IMR-90 (cell line): ENCODE results near the gene NKAIN2. TPM values are rescaled to one million over a fixed set of nuclear protein-coding genes. Genes with fewer than 3 reads are reported as not detected.

Experiments
- ATAC-seq: fragments of 200-7000 bp; cut with Tn5 transposase; 2 replicates; pipeline ENCODE4 v1.9.1; 2020; ENCODE audit warnings: low read depth, mild to moderate bottlenecking, moderate library complexity
- BruUV-seq: library from RNA; stranded (reverse); fragments of 400-500 nt; replicated peaks from 2 replicates; lab custom pipeline; 2021; lab: Mats Ljungman, UMichigan
- CTCF ChIA-PET: fragments of 300-600 bp; formaldehyde crosslinking; extraction: SDS; loops from one replicate; lab custom pipeline; 2021; ENCODE audit warnings: antibody characterized with exemption; lab: Yijun Ruan, JAX
- POLR2A ChIA-PET: fragments of 300-600 bp; sonication (Branson Sonifier 250); formaldehyde crosslinking; loops from one replicate; lab custom pipeline; 2022; ENCODE audit warnings: antibody characterized with exemption; ENCODE audit not compliant: unreplicated experiment; lab: Charles Lee
- DNase-seq: peaks from one replicate; pipeline ENCODE4 v3.0.0; 2013
- H2AFZ ChIP-seq: replicated peaks from 2 replicates; pipeline ENCODE3; 2013; ENCODE audit warnings: low read length, mild to moderate bottlenecking; ENCODE audit not compliant: poor library complexity
- H2AK5ac ChIP-seq: 2 replicates; pipeline ENCODE4 v1.6.1; 2013; ENCODE audit warnings: low read depth, low read length, inconsistent platforms
- H2AK9ac ChIP-seq: replicated peaks from 2 replicates; pipeline ENCODE3; 2013; ENCODE audit warnings: mild to moderate bottlenecking, low read depth, low read length, moderate library complexity; ENCODE audit not compliant: poor library complexity
- H2BK120ac ChIP-seq: 2 replicates; pipeline ENCODE4 v1.6.1; 2013; ENCODE audit warnings: low read depth, low read length, inconsistent platforms
- H2BK15ac ChIP-seq: 3 replicates; pipeline ENCODE4 v1.6.1; 2013; ENCODE audit warnings: low read depth, low read length, inconsistent platforms
- H2BK20ac ChIP-seq: 2 replicates; pipeline ENCODE4 v1.6.1; 2013; ENCODE audit warnings: low read depth, mild to moderate bottlenecking, inconsistent platforms, low read length, moderate library complexity
- H2BK5ac ChIP-seq: 2 replicates; pipeline ENCODE4 v1.6.1; 2013; ENCODE audit warnings: mild to moderate bottlenecking, low read depth, low read length, inconsistent platforms; ENCODE audit not compliant: poor library complexity, severe bottlenecking
- H3K14ac ChIP-seq: replicated peaks from 2 replicates; pipeline ENCODE4 v1.6.1; 2013; ENCODE audit warnings: low read depth, low read length, inconsistent platforms
- H3K18ac ChIP-seq: 2 replicates; pipeline ENCODE4 v1.6.1; 2013; ENCODE audit warnings: low read depth, low read length, control low read depth
- H3K23ac ChIP-seq: 2 replicates; pipeline ENCODE4 v1.6.1; 2013; ENCODE audit warnings: low read depth, low read length, inconsistent platforms
- H3K27ac ChIP-seq: 2 replicates; pipeline ENCODE4 v1.5.1; 2013; ENCODE audit warnings: mild to moderate bottlenecking, control low read depth, low read length; ENCODE audit not compliant: insufficient read depth
- H3K27me3 ChIP-seq: 2 replicates; pipeline ENCODE4 v1.6.1; 2013; ENCODE audit warnings: low read length; ENCODE audit not compliant: control insufficient read depth, insufficient read depth
- H3K36me3 ChIP-seq: 2 replicates; pipeline ENCODE4 v1.6.1; 2013; ENCODE audit warnings: low read length, mixed read lengths; ENCODE audit not compliant: control insufficient read depth, insufficient read depth
- H3K4ac ChIP-seq: 2 replicates; pipeline ENCODE4 v1.6.1; 2013; ENCODE audit warnings: low read depth, low read length, inconsistent platforms
- H3K4me1 ChIP-seq: 2 replicates; pipeline ENCODE4 v1.6.1; 2013; ENCODE audit warnings: low read length, mixed read lengths; ENCODE audit not compliant: control insufficient read depth, insufficient read depth
- H3K4me2 ChIP-seq: 2 replicates; pipeline ENCODE4 v1.6.1; 2013; ENCODE audit warnings: low read depth, mild to moderate bottlenecking, control low read depth, low read length, moderate library complexity
- H3K4me3 ChIP-seq: 2 replicates; pipeline ENCODE4 v1.5.1; 2013; ENCODE audit warnings: low read depth, mild to moderate bottlenecking, control low read depth, low read length, moderate library complexity; ENCODE audit not compliant: insufficient read depth
- H3K56ac ChIP-seq: 2 replicates; pipeline ENCODE4 v1.6.1; 2013; ENCODE audit warnings: low read length, inconsistent platforms; ENCODE audit not compliant: insufficient read depth; ENCODE audit errors: extremely low read depth
- H3K79me1 ChIP-seq, 2 experiments: 2 replicates each; pipeline ENCODE4 v1.6.1; 2013; ENCODE audit warnings: low read length in 2 of 2, inconsistent platforms in 1 of 2, low read depth in 1 of 2
- H3K9ac ChIP-seq: 2 replicates; pipeline ENCODE4 v1.6.1; 2013; ENCODE audit warnings: low read depth, low read length, control low read depth
- H3K9me1 ChIP-seq: 2 replicates; pipeline ENCODE4 v1.6.1; 2013; ENCODE audit warnings: low read length, inconsistent platforms; ENCODE audit not compliant: insufficient read depth
- H3K9me3 ChIP-seq: 2 replicates; pipeline ENCODE4 v1.6.1; 2013; ENCODE audit warnings: low read length; ENCODE audit not compliant: control insufficient read depth, insufficient read depth
- H4K20me1 ChIP-seq: 2 replicates; pipeline ENCODE4 v1.6.1; 2013; ENCODE audit warnings: low read length, inconsistent platforms; ENCODE audit not compliant: insufficient read depth
- H4K5ac ChIP-seq: 2 replicates; pipeline ENCODE4 v1.6.1; 2013; ENCODE audit warnings: mild to moderate bottlenecking, low read depth, low read length, control low read depth
- H4K8ac ChIP-seq, 2 experiments: 2 replicates each; pipeline ENCODE4 v1.6.1; 2013; ENCODE audit warnings: low read depth in 2 of 2, low read length in 2 of 2, control low read depth in 1 of 2, inconsistent platforms in 1 of 2
- H4K91ac ChIP-seq: 2 replicates; pipeline ENCODE4 v1.6.1; 2013; ENCODE audit warnings: low read depth, low read length, inconsistent platforms; ENCODE audit not compliant: insufficient read depth
- CEBPB ChIP-seq: IDR thresholded peaks from 2 replicates; pipeline ENCODE4 v1.6.1; 2012; ENCODE audit warnings: low read depth, low read length, improper control_type of control experiment
- CHD1 ChIP-seq: IDR thresholded peaks from 2 replicates; pipeline ENCODE4 v1.6.1; 2012; ENCODE audit warnings: low read depth, low read length, improper control_type of control experiment
- FOS ChIP-seq: fragments of 150-350 bp; IDR thresholded peaks from 2 replicates; pipeline ENCODE4 v1.6.1; 2016; ENCODE audit warnings: low read depth, low read length
- MAFK ChIP-seq: IDR thresholded peaks from 2 replicates; pipeline ENCODE4 v1.6.1; 2012; ENCODE audit warnings: low read depth, low read length, improper control_type of control experiment
- MAZ ChIP-seq: IDR thresholded peaks from 2 replicates; pipeline ENCODE4 v1.6.1; 2012; ENCODE audit warnings: low read depth, mild to moderate bottlenecking, low read length, improper control_type of control experiment, moderate library complexity, borderline replicate concordance
- MXI1 ChIP-seq: IDR thresholded peaks from 2 replicates; pipeline ENCODE4 v1.6.1; 2012; ENCODE audit warnings: low read depth, mild to moderate bottlenecking, low read length, moderate library complexity, borderline replicate concordance
- NFE2L2 ChIP-seq: fragments of 150-350 bp; IDR thresholded peaks from 2 replicates; pipeline ENCODE4 v1.6.1; 2016; ENCODE audit warnings: low read depth, mild to moderate bottlenecking, low read length
- SMC3 ChIP-seq: fragments of 150-350 bp; IDR thresholded peaks from 2 replicates; pipeline ENCODE4 v1.6.1; 2016; ENCODE audit warnings: low read depth, mild to moderate bottlenecking, antibody characterized with exemption, low read length, moderate library complexity
- WGBS, 2 experiments: methylation state at CpG; one replicate each; pipeline versions ENCODE4 v1.1.5 to v1.1.7; 2013; ENCODE audit warnings: missing lambda C conversion rate in 2 of 2; ENCODE audit not compliant: insufficient read length in 1 of 2; ENCODE audit errors: extremely low coverage in 2 of 2; 5-methylcytosine and 5-hydroxymethylcytosine counted together
- dilution Hi-C: fragments of 300-500 bp; cut with HindIII; formaldehyde crosslinking; loops from one replicate; pipeline ENCODE4 v1.14.3; 2018; ENCODE audit warnings: low sequenced_read_pairs; ENCODE audit not compliant: unreplicated experiment
- in situ Hi-C: fragments of 300-500 bp; cut with MboI; formaldehyde crosslinking; loops from 3 replicates; pipeline ENCODE4 v1.14.3; 2019; ENCODE audit warnings: low sequenced_read_pairs, inconsistent platforms, mixed read lengths
- intact Hi-C: fragments of 100-400 bp; cut with micrococcal nuclease; formaldehyde crosslinking; loops from 2 replicates; pipeline ENCODE4 v1.10.0; 2022
- polyA plus RNA-seq, 3 experiments: library from polyadenylated mRNA; depleted of rRNA; stranded (reverse); fragments of >200 nt; gene quantifications; 2 replicates each; pipeline ENCODE4 v1.2.3, GENCODE V29; 2012; ENCODE audit warnings: low replicate concordance in 1 of 3
- total RNA-seq: library from RNA; depleted of rRNA; stranded (reverse); fragments of >200 nt; gene quantifications from 2 replicates; pipeline ENCODE4 v1.2.3, GENCODE V29; 2012
- TF ChIP-seq, protein P1 (sequence below): fragments of 150-350 bp; IDR thresholded peaks from 2 replicates; pipeline ENCODE4 v1.6.1; 2016; ENCODE audit warnings: low read depth, mild to moderate bottlenecking, low read length, moderate library complexity, borderline replicate concordance
- TF ChIP-seq, protein P2 (sequence below): conservative IDR thresholded peaks from 2 replicates; pipeline ENCODE4 v1.5.1; 2012; ENCODE audit warnings: mild to moderate bottlenecking, low read depth, low read length, improper control_type of control experiment

The NKAIN2 gene
- total and polyA plus RNA-seq, 2 of the 4 experiments (the other 2 are of a cell fraction), result not detected

- no peak for TF ChIP-seq SMC3
These were observed 535 bp downstream of the NKAIN2 start (continued) for GRCh38 chr6:123804014-123804786.

DNA sequence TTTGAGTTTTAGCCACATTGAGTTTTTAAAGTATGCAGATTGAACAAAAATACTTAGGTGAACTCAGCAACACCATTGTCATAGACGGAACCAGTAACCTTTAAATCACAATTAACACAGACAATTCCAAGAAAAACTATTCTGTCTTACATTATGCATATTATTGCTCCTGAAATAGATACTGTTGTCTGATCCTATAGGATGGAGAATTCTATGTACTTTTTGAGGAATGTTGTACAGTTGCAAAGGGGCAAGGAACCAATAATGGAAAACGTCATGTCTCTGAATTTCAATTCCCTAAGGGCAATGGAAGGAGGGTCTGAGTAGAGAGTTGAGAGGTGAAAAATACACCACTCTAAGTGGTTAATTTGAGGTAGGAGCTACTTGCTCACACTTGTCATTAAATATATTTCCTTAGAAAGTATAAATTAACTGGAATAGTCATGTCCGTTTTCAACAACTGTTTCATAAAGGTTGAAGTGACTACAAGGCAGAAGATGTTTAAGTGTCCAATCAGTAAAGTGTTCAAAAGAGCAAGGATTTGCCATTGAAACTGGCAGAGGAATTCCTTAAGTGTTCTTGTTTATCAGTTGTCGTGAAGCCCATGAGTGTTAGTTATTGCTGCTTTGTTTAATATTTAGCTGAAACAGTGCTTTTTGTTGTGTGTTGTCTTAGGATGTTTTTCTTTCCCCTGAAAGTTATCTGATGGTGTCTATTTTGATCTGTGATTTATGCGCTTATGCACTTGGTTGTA lies 1.3 kb downstream of the NKAIN2 start:
- no peak overlapping the region for H3K4ac ChIP-seq
- no peak overlapping the region for H3K14ac ChIP-seq
- no peak overlapping the region for H2BK120ac ChIP-seq
- dilution Hi-C loops, result no loop called here
- H3K27me3 ChIP-seq, result peaks cover 11% of the 10 kb centered on the region
- H4K8ac ChIP-seq, result no peak overlapping the region
- no peak overlapping the region for H4K91ac ChIP-seq
- intact Hi-C loops, result no loop called here
- no peak for DNase-seq
- ChIA-PET CTCF (interaction anchor here (0.6 kb wide), 1 partner anchor 878 kb away, joined by 4 read pairs; no protein-coding TSS in a partner anchor), POLR2A (no interaction called here)
- no peak overlapping the region for H2AK9ac ChIP-seq
- H3K18ac ChIP-seq, result no peak overlapping the region
- H3K56ac ChIP-seq, result no peak overlapping the region
- in situ Hi-C loops, result loop anchor here (10.0 kb wide), 1 partner anchor 160 kb away; no protein-coding TSS in a partner anchor
- H3K79me1 ChIP-seq, result no peaks in the 10 kb centered on the region
- H3K23ac ChIP-seq, result no peak overlapping the region
- H2BK20ac ChIP-seq, result no peak overlapping the region
- no peak overlapping the region for H3K27ac ChIP-seq
- no peak overlapping the region for H4K5ac ChIP-seq
- H3K4me3 ChIP-seq, result no peak overlapping the region
- TF ChIP-seq MXI1 (no peak), MAFK (no peak), MAZ (no peak), SMC3 (no peak), FOS (no peak), CHD1 (no peak), NFE2L2 (no peak), CEBPB (no peak)
- TF ChIP-seq, protein P1, sequence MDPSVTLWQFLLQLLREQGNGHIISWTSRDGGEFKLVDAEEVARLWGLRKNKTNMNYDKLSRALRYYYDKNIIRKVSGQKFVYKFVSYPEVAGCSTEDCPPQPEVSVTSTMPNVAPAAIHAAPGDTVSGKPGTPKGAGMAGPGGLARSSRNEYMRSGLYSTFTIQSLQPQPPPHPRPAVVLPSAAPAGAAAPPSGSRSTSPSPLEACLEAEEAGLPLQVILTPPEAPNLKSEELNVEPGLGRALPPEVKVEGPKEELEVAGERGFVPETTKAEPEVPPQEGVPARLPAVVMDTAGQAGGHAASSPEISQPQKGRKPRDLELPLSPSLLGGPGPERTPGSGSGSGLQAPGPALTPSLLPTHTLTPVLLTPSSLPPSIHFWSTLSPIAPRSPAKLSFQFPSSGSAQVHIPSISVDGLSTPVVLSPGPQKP, result no peak
- TF ChIP-seq, protein P2, sequence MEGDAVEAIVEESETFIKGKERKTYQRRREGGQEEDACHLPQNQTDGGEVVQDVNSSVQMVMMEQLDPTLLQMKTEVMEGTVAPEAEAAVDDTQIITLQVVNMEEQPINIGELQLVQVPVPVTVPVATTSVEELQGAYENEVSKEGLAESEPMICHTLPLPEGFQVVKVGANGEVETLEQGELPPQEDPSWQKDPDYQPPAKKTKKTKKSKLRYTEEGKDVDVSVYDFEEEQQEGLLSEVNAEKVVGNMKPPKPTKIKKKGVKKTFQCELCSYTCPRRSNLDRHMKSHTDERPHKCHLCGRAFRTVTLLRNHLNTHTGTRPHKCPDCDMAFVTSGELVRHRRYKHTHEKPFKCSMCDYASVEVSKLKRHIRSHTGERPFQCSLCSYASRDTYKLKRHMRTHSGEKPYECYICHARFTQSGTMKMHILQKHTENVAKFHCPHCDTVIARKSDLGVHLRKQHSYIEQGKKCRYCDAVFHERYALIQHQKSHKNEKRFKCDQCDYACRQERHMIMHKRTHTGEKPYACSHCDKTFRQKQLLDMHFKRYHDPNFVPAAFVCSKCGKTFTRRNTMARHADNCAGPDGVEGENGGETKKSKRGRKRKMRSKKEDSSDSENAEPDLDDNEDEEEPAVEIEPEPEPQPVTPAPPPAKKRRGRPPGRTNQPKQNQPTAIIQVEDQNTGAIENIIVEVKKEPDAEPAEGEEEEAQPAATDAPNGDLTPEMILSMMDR, result no peak
- H3K4me2 ChIP-seq, result no peak overlapping the region
- BruUV-seq, result no TSS peak
- H2BK5ac ChIP-seq, result no peak overlapping the region
- no peak overlapping the region for H2AK5ac ChIP-seq
- no peak for ATAC-seq
- no peak overlapping the region for H2AFZ ChIP-seq
- no peaks in the 10 kb centered on the region for H3K9me1 ChIP-seq
- no peak overlapping the region for H3K9ac ChIP-seq
- no peaks in the 10 kb centered on the region for H3K9me3 ChIP-seq
- no peaks in the 10 kb centered on the region for H3K36me3 ChIP-seq
- peaks cover 2% of the 10 kb centered on the region; the same call in 1 of the 2 replicates for H3K4me1 ChIP-seq
- H2BK15ac ChIP-seq, result no peak overlapping the region
- no peaks in the 10 kb centered on the region for H4K20me1 ChIP-seq
- WGBS, 2 experiments, result no CpG with 5 or more reads among the region's 5 CpGs
